Glomerular visceral epithelial cell (primary cell): ENCODE data around the gene MANF.
"Not testable (repeated sequence)": the region's sequence is repeated elsewhere in the genome, so short reads cannot be mapped to it uniquely, and the experiment has no call there.

Experiments used
- DNase-seq: peaks from one replicate; pipeline ENCODE4 v3.0.0-alpha.2; 2016; ENCODE audit errors: extremely low spot score

MANF gene

DNA sequence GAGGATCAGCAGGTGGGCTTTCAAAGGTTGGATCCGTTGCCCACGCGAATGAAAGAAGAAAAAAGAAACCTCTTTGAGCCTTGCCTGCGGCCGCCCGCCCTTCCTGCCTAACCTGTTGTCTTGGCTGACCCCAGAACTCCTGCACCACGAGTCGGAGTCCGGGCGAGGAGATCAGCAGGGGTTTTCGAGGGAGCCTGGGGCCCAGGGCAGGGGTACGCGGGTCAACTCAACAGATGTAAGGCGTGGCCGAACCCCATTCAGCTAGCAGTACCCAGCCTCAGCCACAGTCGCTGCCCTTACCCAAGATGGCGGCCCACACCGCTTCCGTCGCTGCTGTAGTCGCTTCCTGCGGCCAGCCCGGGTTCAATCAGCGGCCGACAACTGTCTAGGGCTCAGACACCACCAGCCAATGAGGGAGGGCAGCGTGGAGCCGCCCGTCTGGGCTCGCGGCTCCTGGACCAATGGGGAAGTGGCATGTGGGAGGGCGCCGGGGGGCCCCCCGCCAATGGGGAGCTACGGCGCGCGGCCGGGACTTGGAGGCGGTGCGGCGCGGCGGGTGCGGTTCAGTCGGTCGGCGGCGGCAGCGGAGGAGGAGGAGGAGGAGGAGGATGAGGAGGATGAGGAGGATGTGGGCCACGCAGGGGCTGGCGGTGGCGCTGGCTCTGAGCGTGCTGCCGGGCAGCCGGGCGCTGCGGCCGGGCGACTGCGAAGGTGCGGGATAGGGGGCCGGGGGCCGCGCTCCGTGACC lies at the start of gene MANF:
Gene MANF, plus strand, starts transcription at position 566 of the 748 bp plus-strand sequence. Its CDS starts 52 bp downstream, at position 618.
- peak; percentile 97 for DNase-seq

- DNase-seq, result no peak
Measured at GRCh38 chr3:51336261-51336660, 48.8 kb upstream of the MANF start.

GRCh38 chr3:51337666-51338065 lies 47.4 kb upstream of the MANF start:
- no peak for DNase-seq

DNA sequence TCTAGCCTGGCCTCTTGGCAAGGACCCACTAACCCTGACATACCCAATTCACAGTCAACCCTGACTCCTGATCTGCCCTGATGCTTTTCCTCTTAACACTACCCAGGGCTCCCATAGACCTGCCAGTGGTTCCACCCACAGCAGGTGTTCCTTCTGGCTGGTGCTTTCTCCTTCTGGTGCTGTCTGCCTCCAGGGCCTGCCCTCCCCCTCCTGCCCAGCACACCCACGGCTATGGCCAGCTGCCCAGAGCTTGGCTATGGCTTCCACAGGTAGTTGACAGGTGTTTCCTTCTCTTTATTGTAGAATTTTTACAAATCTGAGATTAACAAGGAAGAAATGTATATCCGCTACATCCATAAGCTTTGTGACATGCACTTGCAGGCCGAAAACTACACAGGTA lies 46.5 kb upstream of the MANF start:
- no peak for DNase-seq

GRCh38 chr3:51340013-51340829 lies 44.9 kb upstream of the MANF start:
- peak; percentile 86 for DNase-seq

DNA sequence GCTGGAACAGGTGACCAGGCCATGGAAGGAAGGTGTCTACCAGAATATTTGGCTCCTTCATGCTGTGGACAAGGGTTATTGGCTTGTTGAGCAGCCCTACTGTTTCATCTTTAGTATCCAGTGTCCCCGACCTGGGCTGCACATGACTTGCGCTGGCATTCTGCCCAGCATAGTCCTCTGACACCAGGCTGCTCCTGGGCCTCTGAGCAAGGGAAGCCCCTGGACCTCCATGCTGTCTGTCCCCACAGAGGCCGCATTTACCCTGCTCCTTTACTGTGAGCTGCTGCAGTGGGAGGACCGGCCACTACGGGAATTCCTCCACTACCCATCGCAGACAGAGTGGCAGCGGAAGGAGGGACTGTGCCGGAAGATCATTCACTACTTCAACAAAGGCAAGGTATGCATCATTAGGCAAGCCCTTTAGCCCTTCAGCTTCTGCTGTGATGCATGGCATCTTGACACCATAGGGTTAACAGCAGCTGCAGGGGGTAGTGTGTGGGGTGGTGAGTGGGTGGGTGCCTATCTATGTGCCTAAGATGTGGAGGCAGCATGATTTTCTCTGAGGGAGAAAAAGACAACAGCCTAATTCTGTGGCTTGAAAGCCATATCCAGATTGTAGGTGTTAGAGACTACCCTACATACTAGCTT lies 44.0 kb upstream of the MANF start:
- peak; percentile 53 for DNase-seq

GRCh38 chr3:51343918-51344687 lies 41.0 kb upstream of the MANF start:
- peak; percentile 10 for DNase-seq

DNA sequence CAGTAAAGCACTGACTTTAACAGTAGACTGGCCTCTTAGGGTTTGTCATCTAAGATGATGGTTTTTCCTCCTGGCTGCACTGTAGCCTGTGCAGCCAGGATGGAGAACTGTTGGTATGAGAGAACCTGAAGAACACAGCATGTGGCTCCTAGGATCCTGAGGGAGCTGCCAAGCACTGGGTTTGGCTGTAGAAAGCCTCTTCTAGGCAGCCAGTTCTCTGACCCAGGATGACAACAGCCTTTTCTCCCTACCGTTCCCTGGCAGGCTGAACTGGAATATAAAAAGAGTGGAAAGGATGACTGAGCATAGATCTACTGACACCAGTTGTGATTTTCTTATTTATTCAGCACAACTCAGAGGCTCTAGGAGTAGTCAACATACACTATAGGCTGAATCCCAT lies 34.3 kb upstream of the MANF start:
- DNase-seq, result no peak

- DNase-seq, result no peak
Measured at GRCh38 chr3:51353131-51353530, 32.0 kb upstream of the MANF start.

DNA sequence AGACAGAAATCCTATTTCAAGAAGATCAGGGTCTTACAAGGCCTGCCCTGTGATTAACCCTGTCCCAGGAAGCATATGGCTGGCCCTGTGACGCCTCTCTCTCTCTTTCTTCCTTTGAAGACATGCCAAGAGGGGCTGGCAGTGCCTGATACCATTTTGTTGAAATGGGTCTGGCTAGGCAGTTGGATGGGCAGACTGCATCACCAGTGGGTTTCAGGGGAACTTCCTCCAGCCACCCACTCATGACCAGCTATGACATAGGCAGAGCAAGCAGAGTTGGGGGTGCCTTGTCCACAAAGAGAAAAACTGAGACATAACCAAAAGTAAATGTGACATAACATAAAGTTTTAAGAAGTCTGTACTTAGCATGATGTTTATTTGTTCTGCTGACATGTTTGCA lies 31.4 kb upstream of the MANF start:
- no peak for DNase-seq

- DNase-seq, result no peak
Measured at GRCh38 chr3:51354172-51354571, 30.9 kb upstream of the MANF start.

- no peak for DNase-seq
Measured at GRCh38 chr3:51354731-51355615, 30.1 kb upstream of the MANF start.

- no peak for DNase-seq
Measured at GRCh38 chr3:51355891-51356578, 29.1 kb upstream of the MANF start.

- DNase-seq, result no peak
Measured at GRCh38 chr3:51357856-51358255, 27.2 kb upstream of the MANF start.

DNA sequence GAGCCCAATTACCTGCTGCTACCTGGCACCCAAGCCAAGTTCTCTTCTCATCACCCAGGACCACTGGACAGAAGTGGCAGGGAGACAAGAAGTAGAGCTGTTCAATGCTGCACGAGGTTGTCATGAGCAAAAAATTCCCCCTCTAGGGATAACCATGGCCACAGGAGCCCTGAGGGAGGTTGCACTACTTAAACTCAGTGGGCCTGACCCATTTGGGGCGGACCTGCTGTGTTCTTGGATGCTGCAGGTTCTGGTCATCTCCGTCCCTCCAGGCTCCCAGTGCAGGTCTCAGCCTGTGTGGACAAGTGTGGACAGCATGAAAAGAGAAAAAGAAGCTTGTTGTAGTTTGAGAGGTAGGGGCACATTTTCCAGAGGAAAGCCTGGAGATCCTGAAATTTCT lies 26.1 kb upstream of the MANF start:
- no peak for DNase-seq

- DNase-seq, result no peak
Measured at GRCh38 chr3:51360806-51361205, 24.3 kb upstream of the MANF start.

GRCh38 chr3:51361746-51362145 lies 23.3 kb upstream of the MANF start:
- no peak for DNase-seq

DNA sequence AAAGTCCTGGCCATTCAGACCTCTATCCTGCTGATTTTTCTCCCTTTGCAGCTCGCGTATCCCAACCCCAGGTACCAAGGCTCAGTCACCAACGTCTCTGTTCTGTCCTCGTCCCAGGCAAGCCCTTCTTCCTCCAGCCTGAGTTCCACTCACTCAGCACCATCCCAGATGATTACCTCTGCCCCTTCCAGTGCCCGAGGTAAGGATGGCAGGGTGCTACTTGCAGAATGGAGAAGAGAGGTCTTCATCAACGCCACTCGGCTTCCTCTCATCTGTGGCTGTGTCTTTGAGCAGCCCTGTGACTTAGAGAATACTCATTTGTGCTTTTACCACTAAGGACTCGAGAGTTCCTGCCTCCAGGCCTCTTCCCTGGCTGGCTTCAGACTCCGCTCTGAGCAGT lies 22.6 kb upstream of the MANF start:
- DNase-seq, result no peak

DNA sequence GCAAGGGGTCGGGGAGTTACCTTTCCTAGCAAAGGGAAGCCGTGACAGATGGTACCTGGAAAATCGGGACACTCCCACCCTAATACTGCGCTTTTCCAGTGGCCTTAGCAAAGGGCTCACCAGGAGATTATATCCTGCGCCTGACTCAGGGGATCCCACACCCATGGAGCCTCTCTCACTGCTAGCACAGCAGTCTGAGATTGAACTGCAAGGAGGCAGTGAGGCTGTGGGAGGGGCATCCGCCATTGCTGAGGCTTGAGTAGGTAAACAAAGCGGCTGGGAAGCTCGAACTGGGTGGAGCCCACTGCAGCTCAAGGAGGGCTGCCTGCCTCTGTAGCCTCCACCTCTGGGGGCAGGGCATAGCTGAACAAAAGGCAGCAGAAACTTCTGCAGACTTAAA lies 16.8 kb upstream of the MANF start:
- DNase-seq, result not testable (repeated sequence)

GRCh38 chr3:51371943-51372557 lies 13.0 kb upstream of the MANF start:
- DNase-seq, result peak; percentile 60
